Heart right ventricle (tissue), 16 donors: ENCODE results near the gene DGKZ. TPM values are rescaled to one million over a fixed set of nuclear protein-coding genes. Genes with fewer than 3 reads are reported as not detected.

Source experiments
- ATAC-seq, 8 donors: fragments of 200-7000 bp; cut with Tn5 transposase; one replicate each; pipeline ENCODE4 v1.9.1; 2020; ENCODE audit warnings: mild to moderate bottlenecking in 8 of 8, moderate library complexity in 8 of 8, moderate number of reproducible peaks in 1 of 8
- DNase-seq, 2 donors: peaks; one replicate each; pipeline ENCODE4 v3.0.0-alpha.2; 2020
- H3K27ac ChIP-seq, 10 donors: fragments of 200-600 bp; sonication (generic) in 2 of 10; one replicate each; pipeline versions ENCODE4 v1.5.0 to v1.8.0; 2020 to 2022; ENCODE audit warnings: mild to moderate bottlenecking in 3 of 10
- H3K27me3 ChIP-seq, 7 donors: fragments of 200-600 bp; one replicate each; pipeline ENCODE4 v1.8.0; 2021 to 2022; ENCODE audit warnings: mild to moderate bottlenecking in 2 of 7
- H3K36me3 ChIP-seq, 9 donors: fragments of 200-600 bp; sonication (generic) in 1 of 9; one replicate each; pipeline versions ENCODE4 v1.5.0 to v1.8.0; 2020 to 2022; ENCODE audit warnings: mild to moderate bottlenecking in 2 of 9
- H3K4me1 ChIP-seq, 9 donors: fragments of 200-600 bp; sonication (generic) in 1 of 9; one replicate each; pipeline versions ENCODE4 v1.5.0 to v1.8.0; 2020 to 2022; ENCODE audit warnings: mild to moderate bottlenecking in 4 of 9
- H3K4me3 ChIP-seq, 10 donors: fragments of 200-600 bp; sonication (generic) in 2 of 10; one replicate each; pipeline versions ENCODE4 v1.5.0 to v1.8.0; 2020 to 2022; ENCODE audit warnings: mild to moderate bottlenecking in 7 of 10, moderate library complexity in 2 of 10
- H3K9me3 ChIP-seq, 11 donors: fragments of 200-600 bp in 10 of 11; sonication (generic) in 2 of 11; one replicate each; pipeline versions ENCODE4 v1.5.0 to v1.8.0; 2013 to 2022; ENCODE audit warnings: mild to moderate bottlenecking in 2 of 11, control low read depth in 1 of 11, moderate library complexity in 1 of 11
- CTCF ChIP-seq, 9 donors: fragments of 200-600 bp; sonication (generic) in 2 of 9; IDR thresholded peaks; one replicate each; pipeline versions ENCODE4 v1.5.0 to v1.8.0; 2021 to 2022; ENCODE audit warnings: antibody characterized with exemption in 9 of 9, mild to moderate bottlenecking in 5 of 9, moderate library complexity in 1 of 9
- WGBS, 2 donors: extraction: QIAGEN DNeasy Blood & Tissue Kit; methylation state at CpG; one replicate each; pipeline ENCODE4 v1.1.7; 2013; ENCODE audit warnings: inconsistent platforms in 1 of 2; 5-methylcytosine and 5-hydroxymethylcytosine counted together
- intact Hi-C, 10 donors: fragments of 100-400 bp; cut with DNase I; formaldehyde crosslinking; loops; one replicate each; pipeline versions ENCODE4 v1.11.1 to v1.14.2; 2022
- polyA plus RNA-seq, 2 donors: library from polyadenylated mRNA; stranded (reverse); fragments of 200-250 nt; gene quantifications; one replicate each; pipeline ENCODE4 v1.2.3, GENCODE V29; 2013
- total RNA-seq, 10 donors: library from RNA; stranded (reverse); fragmentation: NEBNext Ultra II Directional in 3 of 10; extraction: Animal tissue kit (Norgen Biotek cat#: 25700) in 3 of 10; gene quantifications; one replicate each; pipeline versions ENCODE4 v1.2.1 to v1.2.4, GENCODE V29; 2021 to 2023
- donor health status: Arrhythmogenic right ventricular cardiomyopathy.
- donor health status: ischemic (EF 13 %, LVEDD 7.1; RV severe dilation, severe dysfunction).
- donor health status: healthy with polysubstance abuse.
- donor health status: DM: no; HTN: yes; CAD: no.
- donor health status: DM: no; HTN: no; CAD: no.
- donor health status: ischemic (EF 25% LVEDD 6.9; RV normal size, moderate dysfunction).
- donor health status: ischemic (EF 25% LVEDD 5.7; RV mildly dilated, moderate dysfunction).
- donor health status: healthy.
- donor health status: DM: yes; HTN: yes; CAD: no.
- donor health status: Ischemic cardiomyopathy.
- donor health status: ischemic (EF 35%, LVEDD 5.7; RV mildly dilated, moderate dysfunction).
- donor health status: nonischemic (EF 11% LVEDD 7.7; RV severe dilation, severe dysfunction).
- donor health status: DM: yes; HTN: yes; CAD: no.
- donor health status: PGD.
- donor health status: ischemic (EF 29% LVEDD 5.4; RV normal size, mild dysfunction).
- donor health status: nonischemic (EF 23%, LVEDD 6.1; RV moderate dilation, normal function).

DGKZ gene
- total and polyA plus RNA-seq, 12 donors = 31.9 to 107 (median 60.1) TPM

- WGBS, 2 donors = 96% methylated on average over 47 of the region's 47 CpGs
- Histone ChIP-seq H3K27me3 (peaks cover 6 to 69% (median 29%) of the 10 kb centered on the region in 7 donors), H3K4me1 (peaks cover 12 to 52% (median 30%) of the 10 kb centered on the region in 9 donors), H3K36me3 (no peaks in the 10 kb centered on the region), H3K9me3 (no peaks in the 10 kb centered on the region), H3K4me3 (no peak overlapping the region), H3K27ac (no peak overlapping the region)
- ATAC-seq = no peak
- intact Hi-C loops = loop anchor here in 8 of 10 donors (2.0 to 10.0 kb wide), 5 partner anchors 142 to 229 kb away; partner anchors contain the start of genes ATG13 (in 3 of the 8) and HARBI1 (in 3 of the 8)
- TF ChIP-seq CTCF (IDR thresholded peaks at IDR 0.05) = no peak
- no peak for DNase-seq
These were observed 38.1 kb downstream of the DGKZ start for GRCh38 chr11:46385169-46386004.

GRCh38 chr11:46386005-46386578 is 38.8 kb downstream of the DGKZ start:
- Histone ChIP-seq H3K27ac (no peak overlapping the region), H3K4me1 (peaks cover 13 to 51% (median 34%) of the 10 kb centered on the region in 9 donors), H3K4me3 (no peak overlapping the region), H3K9me3 (no peaks in the 10 kb centered on the region), H3K27me3 (peaks cover 13 to 72% (median 36%) of the 10 kb centered on the region in 7 donors), H3K36me3 (no peaks in the 10 kb centered on the region)
- no peak for TF ChIP-seq CTCF (IDR thresholded peaks at IDR 0.05)
- 96 to 97% methylated on average over 25 of the region's 25 CpGs for WGBS, 2 donors
- ATAC-seq = no peak
- DNase-seq = no peak
- intact Hi-C loops = loop anchor here in 8 of 10 donors (2.0 to 10.0 kb wide), 5 partner anchors 141 to 229 kb away; partner anchors contain the start of genes ATG13 (in 3 of the 8) and HARBI1 (in 3 of the 8)

- peaks cover 18 to 75% (median 41%) of the 10 kb centered on the region in 7 donors for H3K27me3 ChIP-seq
- intact Hi-C loops = loop anchor here in 8 of 10 donors (2.0 to 10.0 kb wide), 5 partner anchors 141 to 228 kb away; partner anchors contain the start of genes ATG13 (in 3 of the 8) and HARBI1 (in 3 of the 8)
- ATAC-seq (no peak), DNase-seq (no peak)
- no peak overlapping the region for H3K27ac ChIP-seq
- H3K4me3 ChIP-seq = no peak overlapping the region
- TF ChIP-seq CTCF (IDR thresholded peaks at IDR 0.05) = no peak
- 94% methylated on average over 4 of the region's 4 CpGs for WGBS, 2 donors
- H3K36me3 ChIP-seq = no peaks in the 10 kb centered on the region
- no peaks in the 10 kb centered on the region for H3K9me3 ChIP-seq
- H3K4me1 ChIP-seq = peaks cover 13 to 54% (median 35%) of the 10 kb centered on the region in 9 donors
These were observed 39.4 kb downstream of the DGKZ start for GRCh38 chr11:46386674-46387073.

- H3K4me1 ChIP-seq = peaks cover 14 to 49% (median 30%) of the 10 kb centered on the region in 9 donors
- DNase-seq (no peak), ATAC-seq (no peak)
- no peak for TF ChIP-seq CTCF (IDR thresholded peaks at IDR 0.05)
- intact Hi-C loops = loop anchor here in 8 of 10 donors (2.0 to 10.0 kb wide), 5 partner anchors 140 to 227 kb away; partner anchors contain the start of genes ATG13 (in 3 of the 8) and HARBI1 (in 3 of the 8)
- H3K9me3 ChIP-seq = no peaks in the 10 kb centered on the region
- no peak overlapping the region for H3K27ac ChIP-seq
- peaks cover 21 to 75% (median 49%) of the 10 kb centered on the region in 7 donors for H3K27me3 ChIP-seq
- no peaks in the 10 kb centered on the region for H3K36me3 ChIP-seq
- no peak overlapping the region for H3K4me3 ChIP-seq
- WGBS, 2 donors = 81 to 82% methylated on average over 5 of the region's 5 CpGs
These were observed 40.2 kb downstream of the DGKZ start for GRCh38 chr11:46387456-46387855.
